A549 (cell line): ENCODE data around the gene LEUTX. TPM values are rescaled to one million over a fixed set of nuclear protein-coding genes. Genes with fewer than 3 reads are reported as not detected.
A peak's percentile ranks its signal among the peaks of the same experiment; 100 is the strongest.

Source experiments
- ATAC-seq, 2 experiments: fragments of 200-7000 bp in 1 of 2; fragments of >200 bp in 1 of 2; cut with Nextera tagmentation in 1 of 2; cut with Tn5 transposase in 1 of 2; 3 replicates each; pipeline versions ENCODE4 v1.8.0 to v1.9.1; 2018 to 2020; ENCODE audit warnings: mild to moderate bottlenecking in 1 of 2, moderate library complexity in 1 of 2
- CTCF ChIA-PET: fragments of 300-600 bp; sonication (Branson Sonifier 250); formaldehyde crosslinking; extraction: SDS; loops from one replicate; lab custom pipeline; 2021; ENCODE audit warnings: antibody characterized with exemption, inconsistent platforms; lab: Yijun Ruan, JAX
- POLR2A ChIA-PET: fragments of 350-600 bp; formaldehyde crosslinking; extraction: SDS; loops from one replicate; lab custom pipeline; 2021; ENCODE audit warnings: antibody characterized with exemption, inconsistent platforms; lab: Yijun Ruan, JAX
- DNase-seq, 2 experiments: peaks; one replicate each; pipeline versions ENCODE4 v3.0.0 to v3.0.0-alpha.2; 2011 to 2016; ENCODE audit warnings: low read depth in 1 of 2, low spot score in 1 of 2
- FAIRE-seq: peaks from 2 replicates; lab custom pipeline; 2011; peaks lifted over from hg19 to GRCh38; lab: Jason Lieb, UNC
- H3K27ac ChIP-seq, 2 experiments: fragments of >200 bp; sonication (Bioruptor Twin); formaldehyde crosslinking; 3 replicates each; pipeline ENCODE4 v1.5.1; 2016 to 2017
- H3K4me1 ChIP-seq: fragments of >200 bp; sonication (Bioruptor Twin); formaldehyde crosslinking; 3 replicates; pipeline ENCODE4 v1.6.1; 2016
- H3K4me2 ChIP-seq: fragments of >200 bp; sonication (Bioruptor Twin); formaldehyde crosslinking; 3 replicates; pipeline ENCODE4 v1.6.1; 2016
- H3K4me3 ChIP-seq: fragments of >200 bp; sonication (Bioruptor Twin); formaldehyde crosslinking; 3 replicates; pipeline ENCODE4 v1.5.1; 2016
- H3K9me3 ChIP-seq: fragments of >200 bp; sonication (Bioruptor Twin); formaldehyde crosslinking; 3 replicates; pipeline ENCODE4 v1.6.1; 2016
- ATOH8 ChIP-seq: fragments of 250-450 bp; sonication (Bioruptor Pico); IDR thresholded peaks from 2 replicates; pipeline ENCODE4 v1.5.0; 2020; ENCODE audit warnings: low read depth, mild to moderate bottlenecking, moderate library complexity
- CTCF ChIP-seq: fragments of >200 bp; sonication (Bioruptor Twin); formaldehyde crosslinking; IDR thresholded peaks from 3 replicates; pipeline ENCODE4 v1.5.1; 2016
- E2F6 ChIP-seq: IDR thresholded peaks from 2 replicates; pipeline ENCODE4 v1.6.1; 2012; ENCODE audit warnings: low read depth, borderline replicate concordance
- ESRRA ChIP-seq: fragments of 150-350 bp; IDR thresholded peaks from 2 replicates; pipeline ENCODE4 v1.6.1; 2014; ENCODE audit warnings: mild to moderate bottlenecking, low read length, borderline replicate concordance
- FOSL2 ChIP-seq, 2 experiments: fragments of 450-650 bp in 1 of 2; fragments of >200 bp in 1 of 2; sonication (Bioruptor Twin) in 1 of 2; formaldehyde crosslinking; IDR thresholded peaks; 2 replicates each; pipeline versions ENCODE4 v1.5.0 to v1.6.1; 2016 to 2020; ENCODE audit warnings: mild to moderate bottlenecking in 1 of 2, moderate library complexity in 1 of 2
- FOXS1 ChIP-seq: fragments of 250-450 bp; sonication (Bioruptor Pico); IDR thresholded peaks from 2 replicates; pipeline ENCODE4 v1.5.0; 2020; ENCODE audit warnings: mild to moderate bottlenecking, moderate library complexity
- HOXA7 ChIP-seq: fragments of 250-450 bp; sonication (Bioruptor Pico); IDR thresholded peaks from 2 replicates; pipeline ENCODE4 v1.5.0; 2020; ENCODE audit warnings: mild to moderate bottlenecking, moderate library complexity
- JUNB ChIP-seq: fragments of >200 bp; sonication (Bioruptor Twin); formaldehyde crosslinking; IDR thresholded peaks from 2 replicates; pipeline ENCODE4 v1.6.1; 2016
- MAFK ChIP-seq: fragments of 450-650 bp; IDR thresholded peaks from 2 replicates; pipeline ENCODE4 v1.6.1; 2014; ENCODE audit not compliant: partially characterized antibody
- MAX ChIP-seq: IDR thresholded peaks from 2 replicates; pipeline ENCODE4 v1.6.1; 2012
- MAZ ChIP-seq: fragments of 150-350 bp; IDR thresholded peaks from 2 replicates; pipeline ENCODE4 v1.6.1; 2014; ENCODE audit warnings: antibody characterized with exemption, low read depth, low read length, borderline replicate concordance
- MYC ChIP-seq: IDR thresholded peaks from 2 replicates; pipeline ENCODE4 v1.6.1; 2012; ENCODE audit warnings: mild to moderate bottlenecking, inconsistent platforms, low read length, improper control_type of control experiment, borderline replicate concordance
- NFE2L2 ChIP-seq: fragments of 150-350 bp; conservative IDR thresholded peaks from 2 replicates; pipeline ENCODE4 v1.6.1; 2014; ENCODE audit warnings: low read length
- NPAS2 ChIP-seq: fragments of 250-450 bp; sonication (Bioruptor Pico); IDR thresholded peaks from 2 replicates; pipeline ENCODE4 v1.8.0; 2022; ENCODE audit warnings: mild to moderate bottlenecking, moderate library complexity, borderline replicate concordance
- NR3C1 ChIP-seq: fragments of >200 bp; sonication (Bioruptor Twin); formaldehyde crosslinking; IDR thresholded peaks from 3 replicates; pipeline ENCODE4 v1.6.1; 2017
- RAD21 ChIP-seq, 2 experiments: fragments of >200 bp in 1 of 2; sonication (Bioruptor Twin) in 1 of 2; formaldehyde crosslinking in 1 of 2; IDR thresholded peaks in 1 of 2; conservative IDR thresholded peaks in 1 of 2; 2 replicates in 1 of 2; 3 replicates in 1 of 2; pipeline ENCODE4 v1.6.1; 2012 to 2018; ENCODE audit warnings: inconsistent platforms in 1 of 2
- RARB ChIP-seq: fragments of 250-450 bp; sonication (Bioruptor Pico); IDR thresholded peaks from 2 replicates; pipeline ENCODE4 v1.8.0; 2021; ENCODE audit warnings: mild to moderate bottlenecking, moderate library complexity
- RCOR1 ChIP-seq: fragments of 150-350 bp; IDR thresholded peaks from 2 replicates; pipeline ENCODE4 v1.6.1; 2014; ENCODE audit warnings: antibody characterized with exemption, low read length, low read depth
- REST ChIP-seq: fragments of 200-600 bp; sonication (generic); IDR thresholded peaks from 2 replicates; pipeline ENCODE4 v1.6.1; 2016; ENCODE audit warnings: antibody characterized with exemption, mild to moderate bottlenecking, moderate library complexity
- RFX5 ChIP-seq: fragments of 450-650 bp; IDR thresholded peaks from 2 replicates; pipeline ENCODE4 v1.7.1; 2014; ENCODE audit warnings: antibody characterized with exemption, mild to moderate bottlenecking, moderate library complexity
- TFCP2L1 ChIP-seq: fragments of 250-450 bp; sonication (Bioruptor Pico); IDR thresholded peaks from 2 replicates; pipeline ENCODE4 v1.5.0; 2021; ENCODE audit warnings: mild to moderate bottlenecking
- TP53 ChIP-seq: fragments of 250-450 bp; sonication (Bioruptor Pico); IDR thresholded peaks from 2 replicates; pipeline ENCODE4 v1.5.0; 2021; ENCODE audit warnings: mild to moderate bottlenecking, moderate library complexity
- ZFP36 ChIP-seq: fragments of 450-650 bp; IDR thresholded peaks from 2 replicates; pipeline ENCODE4 v1.6.1; 2014; ENCODE audit warnings: borderline replicate concordance; ENCODE audit not compliant: partially characterized antibody
- ZSCAN20 ChIP-seq: fragments of 250-450 bp; sonication (Bioruptor Pico); IDR thresholded peaks from 2 replicates; pipeline ENCODE4 v1.8.0; 2022; ENCODE audit warnings: mild to moderate bottlenecking, moderate library complexity
- WGBS: methylation state at CpG from one replicate; pipeline ENCODE4 v1.1.6; 2017; ENCODE audit errors: missing lambda C conversion rate; 5-methylcytosine and 5-hydroxymethylcytosine counted together
- polyA plus RNA-seq, 4 experiments: library from polyadenylated mRNA; depleted of rRNA in 3 of 4; stranded (reverse); fragments of >200 nt; fragmentation: RNase III in 1 of 4; extraction: RNeasy Plus Mini Kit Qiagen cat#74134 plus additional on column Dnase treatment in 1 of 4; gene quantifications; 2 replicates in 3 of 4; 3 replicates in 1 of 4; pipeline ENCODE4 v1.2.3, GENCODE V29; 2011 to 2017
- TF ChIP-seq, protein P1 (sequence below): fragments of 150-350 bp; IDR thresholded peaks from 2 replicates; pipeline ENCODE4 v1.6.1; 2014; ENCODE audit warnings: low read depth, mild to moderate bottlenecking, low read length

LEUTX gene
- polyA plus RNA-seq, 2 of the 4 experiments (the other 2 are of a cell fraction) = not detected

DNA sequence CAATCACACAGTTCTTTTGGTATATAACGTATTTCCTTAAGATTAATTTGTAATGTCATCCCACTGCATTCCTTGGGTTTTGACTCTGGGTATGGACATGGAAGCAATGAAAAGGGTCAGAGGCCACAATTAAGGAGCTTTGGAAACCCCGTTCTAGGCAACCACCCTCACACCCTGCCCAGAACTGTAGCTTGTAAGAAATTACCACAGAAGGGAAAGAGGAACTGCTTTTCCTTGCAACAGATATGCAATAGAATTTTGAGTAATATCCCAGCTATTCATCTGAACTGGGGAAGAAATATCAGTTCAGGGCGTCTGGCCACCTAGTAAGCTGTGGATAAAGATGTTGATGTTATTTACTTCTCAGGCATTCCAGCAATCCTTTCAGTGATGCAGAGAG lies 39.8 kb upstream of the LEUTX start (continued):
- TF ChIP-seq ESRRA (no peak), TFCP2L1 (CRISPR knock-in tag) (no peak)

GRCh38 chr19:39740395-39740794 lies 38.3 kb upstream of the LEUTX start:
- Histone ChIP-seq H3K9me3 (no peaks in the 10 kb centered on the region), H3K27ac (no peak overlapping the region), H3K4me2 (no peak overlapping the region), H3K4me3 (no peak overlapping the region), H3K4me1 (no peaks in the 10 kb centered on the region)
- TF ChIP-seq FOXS1 (no peak), MAFK (no peak), ZSCAN20 (CRISPR knock-in tag) (no peak), MAX (no peak), NFE2L2 (no peak), CTCF (no peak), RARB (no peak), E2F6 (no peak), JUNB (no peak), REST (no peak), MAZ (no peak), ATOH8 (CRISPR knock-in tag) (no peak), ESRRA (no peak)
- DNase-seq (no peak), ATAC-seq (no peak), FAIRE-seq (peak; percentile 32)
- ChIA-PET POLR2A (no interaction called here), CTCF (interaction anchor here (0.6 to 0.8 kb wide), 2 partner anchors 24 to 54 kb away, joined by 3 read pairs; no protein-coding TSS in a partner anchor)
- 58% methylated on average over 1 of the region's 1 CpG for WGBS

DNA sequence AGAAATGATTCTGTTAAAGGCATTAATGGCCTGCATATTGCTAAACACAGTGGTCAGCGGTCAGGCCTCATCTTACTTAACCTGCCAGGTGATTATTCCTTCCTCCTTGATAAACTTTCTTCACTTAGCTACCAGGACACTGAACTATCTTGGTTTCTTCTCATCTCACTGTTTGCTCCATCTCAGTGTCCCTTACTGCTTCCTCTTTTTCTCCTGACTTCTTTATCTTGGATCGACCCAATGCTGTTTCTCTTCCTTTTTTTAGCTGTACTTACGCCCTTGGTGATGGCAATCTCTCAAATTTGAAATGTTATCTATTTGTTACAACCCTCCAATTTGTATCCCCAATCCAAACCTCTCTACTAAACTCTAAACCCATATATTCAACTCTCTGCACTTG lies 33.0 kb upstream of the LEUTX start:
- Histone ChIP-seq H3K27ac (no peak overlapping the region), H3K4me2 (no peak overlapping the region), H3K9me3 (no peaks in the 10 kb centered on the region), H3K4me1 (no peaks in the 10 kb centered on the region), H3K4me3 (no peak overlapping the region)
- DNase-seq = no peak
- ATAC-seq = no peak
- no peak for FAIRE-seq
- 2% methylated on average over 3 of the region's 3 CpGs for WGBS
- POLR2A ChIA-PET = no interaction called here
- CTCF ChIA-PET = interaction anchor here (0.8 to 3.1 kb wide), 4 partner anchors 21 to 225 kb away, joined by 3 to 11 read pairs (median 3); partner anchors contain the start of gene PSMC4
- TF ChIP-seq JUNB = no peak
- TF ChIP-seq RCOR1 = no peak
- TF ChIP-seq FOSL2 (IDR thresholded peaks at IDR 0.05) = no peak
- no peak for TF ChIP-seq FOSL2 (CRISPR knock-in tag; IDR thresholded peaks at IDR 0.05)
- TF ChIP-seq TP53 (CRISPR knock-in tag) = no peak
- no peak for TF ChIP-seq ZFP36
- TF ChIP-seq NR3C1 = no peak
- TF ChIP-seq NFE2L2 = no peak
- TF ChIP-seq MYC = no peak
- no peak for TF ChIP-seq RFX5
- TF ChIP-seq HOXA7 (CRISPR knock-in tag) = no peak
- no peak for TF ChIP-seq RAD21 (conservative IDR thresholded peaks at IDR 0.05 in 1 of 2, IDR thresholded peaks at IDR 0.05 in 1 of 2)
- no peak for TF ChIP-seq CTCF
- TF ChIP-seq NPAS2 (CRISPR knock-in tag) = no peak
- TF ChIP-seq, protein P1, sequence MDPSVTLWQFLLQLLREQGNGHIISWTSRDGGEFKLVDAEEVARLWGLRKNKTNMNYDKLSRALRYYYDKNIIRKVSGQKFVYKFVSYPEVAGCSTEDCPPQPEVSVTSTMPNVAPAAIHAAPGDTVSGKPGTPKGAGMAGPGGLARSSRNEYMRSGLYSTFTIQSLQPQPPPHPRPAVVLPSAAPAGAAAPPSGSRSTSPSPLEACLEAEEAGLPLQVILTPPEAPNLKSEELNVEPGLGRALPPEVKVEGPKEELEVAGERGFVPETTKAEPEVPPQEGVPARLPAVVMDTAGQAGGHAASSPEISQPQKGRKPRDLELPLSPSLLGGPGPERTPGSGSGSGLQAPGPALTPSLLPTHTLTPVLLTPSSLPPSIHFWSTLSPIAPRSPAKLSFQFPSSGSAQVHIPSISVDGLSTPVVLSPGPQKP = no peak
- no peak for TF ChIP-seq MAZ
